ENCODE data around the gene HHAT. TPM values are rescaled to one million over a fixed set of nuclear protein-coding genes. Genes with fewer than 3 reads are reported as not detected.

Gene HHAT
- total and polyA plus RNA-seq, 2 of the 13 experiments (the other 11 are each of a cell fraction or from before 2014, with no cell fraction given): 2.6 to 4.9 TPM

GRCh38 chr1:210455840-210456603 is 127.3 kb downstream of the HHAT start:
- H3K4me2 ChIP-seq (ENCODE audit: low read depth, low read length): no peak overlapping the region
- H2AFZ ChIP-seq (ENCODE audit: low read length): no peak overlapping the region
- WGBS (ENCODE audit: low lambda C conversion rate): 37% methylated on average over 7 of the region's 8 CpGs
- TF ChIP-seq SYNCRIP (IDR thresholded peaks at IDR 0.05; ENCODE audit: insufficient read depth, low read depth, low read length): no peak
- TF ChIP-seq ZBTB42 (CRISPR knock-in tag; IDR thresholded peaks at IDR 0.05): no peak
- no peak for TF ChIP-seq MIER3 (CRISPR knock-in tag; IDR thresholded peaks at IDR 0.05; ENCODE audit: borderline replicate concordance)
- TF ChIP-seq NR3C1 (CRISPR knock-in tag; IDR thresholded peaks at IDR 0.05): no peak
- no peak for TF ChIP-seq ZNF569 (CRISPR knock-in tag; IDR thresholded peaks at IDR 0.05; ENCODE audit: borderline replicate concordance)
- TF ChIP-seq ZNF891 (CRISPR knock-in tag; IDR thresholded peaks at IDR 0.05): no peak
- no peak for TF ChIP-seq LRRFIP1 (CRISPR knock-in tag; conservative IDR thresholded peaks at IDR 0.05)
- no peak for TF ChIP-seq PHF8 (CRISPR knock-in tag; IDR thresholded peaks at IDR 0.05)
- TF ChIP-seq REST (IDR thresholded peaks at IDR 0.05; ENCODE audit: borderline replicate concordance in 1 of 2, low read depth in 1 of 2, low read length in 2 of 2): no peak
- TF ChIP-seq RFXAP (CRISPR knock-in tag; IDR thresholded peaks at IDR 0.05; ENCODE audit: borderline replicate concordance): no peak
- no peaks in the 10 kb centered on the region for H3K9me3 ChIP-seq (ENCODE audit: low read length)
- ATAC-seq: no peak
- H3K27ac ChIP-seq (ENCODE audit: extremely low read length, insufficient read depth, low read length): no peak overlapping the region
- no peak overlapping the region for H3K4me3 ChIP-seq (replicated peaks in 1 of 3; ENCODE audit: insufficient read depth in 1 of 3, low read depth in 2 of 3, low read length in 3 of 3)
- no peaks in the 10 kb centered on the region for H3K4me1 ChIP-seq (ENCODE audit: insufficient read depth, low read length)
- no peak for FAIRE-seq
- in situ Hi-C loops (cut with HindIII; ENCODE audit: extremely low pct_ligation_motif_present, low pct_unique_long_range_greater_than_20kb): no loop called here
- ChIA-PET CTCF (ENCODE audit: low intra/inter-chr PET ratio, low total read pairs) (no interaction called here), POLR2A (no interaction called here)
- H3K79me2 ChIP-seq (ENCODE audit: insufficient read depth, low read length): no peaks in the 10 kb centered on the region
- DNase-seq (ENCODE audit: low spot score): no peak
- no TSS peak for BruUV-seq (replicated peaks)
- H4K20me1 ChIP-seq (ENCODE audit: insufficient read depth, low read length): no peaks in the 10 kb centered on the region
- no peaks in the 10 kb centered on the region for H3K27me3 ChIP-seq (ENCODE audit: control insufficient read depth in 1 of 2, insufficient read depth in 2 of 2, low read length in 2 of 2)
- intact Hi-C loops (cut with micrococcal nuclease; ENCODE audit: unreplicated experiment): no loop called here
- H3K9ac ChIP-seq (ENCODE audit: insufficient read depth, low read depth, low read length): no peak overlapping the region
- no peaks in the 10 kb centered on the region for H3K36me3 ChIP-seq (replicated peaks in 1 of 2; ENCODE audit: control insufficient read depth in 1 of 2, insufficient read depth in 2 of 2, low read length in 2 of 2)
